BLaER1 treated with 17β-estradiol and CSF1 and Interleukin-3, amounts not matched to agents 10 nM and 100 nM (cell line): ENCODE measurements around the gene SSTR3.
A peak's percentile ranks its signal among the peaks of the same experiment; 100 is the strongest.

Experiments
- H3K27ac ChIP-seq, 11 experiments: shearing (Covaris generic); formaldehyde crosslinking; 2 replicates each; pipeline ENCODE4 v1.8.1; 2022
- H3K27me3 ChIP-seq, 11 experiments: shearing (Covaris generic); formaldehyde crosslinking; 2 replicates each; pipeline ENCODE4 v1.8.1; 2022
- H3K36me3 ChIP-seq, 11 experiments: shearing (Covaris generic); formaldehyde crosslinking; 2 replicates each; pipeline ENCODE4 v1.8.1; 2022
- H3K4me1 ChIP-seq, 10 experiments: shearing (Covaris generic); formaldehyde crosslinking; 2 replicates each; pipeline ENCODE4 v1.8.1; 2022
- H3K4me2 ChIP-seq, 11 experiments: shearing (Covaris generic); formaldehyde crosslinking; 2 replicates each; pipeline ENCODE4 v1.8.1; 2022
- H3K4me3 ChIP-seq, 10 experiments: shearing (Covaris generic); formaldehyde crosslinking; 2 replicates each; pipeline ENCODE4 v1.8.1; 2022
- H3K9ac ChIP-seq, 11 experiments: shearing (Covaris generic); formaldehyde crosslinking; 2 replicates each; pipeline ENCODE4 v1.8.1; 2022
- H3K9me3 ChIP-seq, 11 experiments: shearing (Covaris generic); formaldehyde crosslinking; replicated peaks in 1 of 11; 2 replicates each; pipeline ENCODE4 v1.8.1; 2022
- H4K20me1 ChIP-seq, 11 experiments: shearing (Covaris generic); formaldehyde crosslinking; 2 replicates each; pipeline ENCODE4 v1.8.1; 2022
- Cebpa-rat ChIP-seq, 11 experiments: shearing (Covaris generic); IDR thresholded peaks; 2 replicates each; pipeline ENCODE4 v1.8.1; 2022

Gene SSTR3

GRCh38 chr22:37185646-37186227, 26.5 kb downstream of the SSTR3 start:
- Histone ChIP-seq H3K27ac (no peak overlapping the region), H3K36me3 (no peaks in the 10 kb centered on the region), H4K20me1 (no peaks in the 10 kb centered on the region; a peak in 1 of 22 replicates), H3K4me3 (no peak overlapping the region), H3K27me3 (no peaks in the 10 kb centered on the region), H3K4me1 (peaks cover 32 to 76% (median 63%) of the 10 kb centered on the region in 10 experiments), H3K9ac (no peak overlapping the region), H3K4me2 (peak overlapping the region in 8 of 11 experiments; percentile 68 to 92 (median 88); a peak in 15 of 22 replicates), H3K9me3 (no peaks in the 10 kb centered on the region)
- TF ChIP-seq Cebpa-rat (IDR thresholded peaks at IDR 0.05), result no peak

GRCh38 chr22:37184816-37185541, 27.3 kb downstream of the SSTR3 start:
- no peaks in the 10 kb centered on the region for H3K9me3 ChIP-seq
- H3K36me3 ChIP-seq, result no peaks in the 10 kb centered on the region
- H3K27me3 ChIP-seq, result no peaks in the 10 kb centered on the region
- no peaks in the 10 kb centered on the region; a peak in 1 of 22 replicates for H4K20me1 ChIP-seq
- H3K9ac ChIP-seq, result no peak overlapping the region
- H3K4me1 ChIP-seq, result peaks cover 37 to 84% (median 71%) of the 10 kb centered on the region in 10 experiments
- no peak overlapping the region for H3K4me3 ChIP-seq
- peak overlapping the region in 9 of 11 experiments; percentile 5 to 90 (median 59); a peak in 14 of 22 replicates for H3K4me2 ChIP-seq
- TF ChIP-seq Cebpa-rat (IDR thresholded peaks at IDR 0.05), result no peak
- H3K27ac ChIP-seq, result no peak overlapping the region

GRCh38 chr22:37184380-37184755, 27.9 kb downstream of the SSTR3 start:
- Histone ChIP-seq H3K9ac (no peak overlapping the region; a peak in 1 of 22 replicates), H4K20me1 (no peaks in the 10 kb centered on the region; a peak in 1 of 22 replicates), H3K27me3 (no peaks in the 10 kb centered on the region), H3K36me3 (no peaks in the 10 kb centered on the region), H3K4me3 (no peak overlapping the region), H3K27ac (no peak overlapping the region), H3K4me1 (peaks cover 38 to 88% (median 76%) of the 10 kb centered on the region in 10 experiments), H3K4me2 (peak overlapping the region in 8 of 11 experiments; percentile 36 to 66 (median 50); a peak in 16 of 22 replicates), H3K9me3 (no peaks in the 10 kb centered on the region)
- no peak for TF ChIP-seq Cebpa-rat (IDR thresholded peaks at IDR 0.05)

- Histone ChIP-seq H3K27ac (peak overlapping the region in 2 of 11 experiments; percentile 4 to 38; a peak in 2 of 22 replicates), H3K4me1 (peaks cover 35 to 88% (median 76%) of the 10 kb centered on the region in 10 experiments), H3K36me3 (no peaks in the 10 kb centered on the region), H4K20me1 (no peaks in the 10 kb centered on the region; a peak in 1 of 22 replicates), H3K27me3 (no peaks in the 10 kb centered on the region), H3K9me3 (no peaks in the 10 kb centered on the region), H3K9ac (peak overlapping the region in 4 of 11 experiments; percentile 2 to 32 (median 18); a peak in 3 of 22 replicates), H3K4me3 (no peak overlapping the region), H3K4me2 (peak overlapping the region in 8 of 11 experiments; percentile 36 to 66 (median 50); a peak in 17 of 22 replicates)
- no peak for TF ChIP-seq Cebpa-rat (IDR thresholded peaks at IDR 0.05)
Measured at GRCh38 chr22:37183432-37184379, 28.6 kb downstream of the SSTR3 start.

GRCh38 chr22:37182949-37183245, 29.4 kb downstream of the SSTR3 start:
- Histone ChIP-seq H3K9me3 (no peaks in the 10 kb centered on the region), H3K4me3 (no peak overlapping the region), H3K27me3 (no peaks in the 10 kb centered on the region), H3K27ac (no peak overlapping the region), H3K36me3 (no peaks in the 10 kb centered on the region), H4K20me1 (no peaks in the 10 kb centered on the region; a peak in 1 of 22 replicates), H3K9ac (peak overlapping the region in 1 of 11 experiments; percentile 11; a peak in 1 of 22 replicates), H3K4me2 (peak overlapping the region in 2 of 11 experiments; percentile 42 to 59; a peak in 1 of 22 replicates), H3K4me1 (peaks cover 35 to 88% (median 76%) of the 10 kb centered on the region in 10 experiments)
- no peak for TF ChIP-seq Cebpa-rat (IDR thresholded peaks at IDR 0.05)

- H3K4me1 ChIP-seq, result peaks cover 35 to 88% (median 76%) of the 10 kb centered on the region in 10 experiments
- H3K9ac ChIP-seq, result no peak overlapping the region
- no peaks in the 10 kb centered on the region for H3K27me3 ChIP-seq
- TF ChIP-seq Cebpa-rat (IDR thresholded peaks at IDR 0.05), result no peak
- no peak overlapping the region for H3K27ac ChIP-seq
- H3K9me3 ChIP-seq, result no peaks in the 10 kb centered on the region
- no peak overlapping the region for H3K4me3 ChIP-seq
- no peak overlapping the region for H3K4me2 ChIP-seq
- H4K20me1 ChIP-seq, result no peaks in the 10 kb centered on the region; a peak in 1 of 22 replicates
- no peaks in the 10 kb centered on the region for H3K36me3 ChIP-seq
Measured at GRCh38 chr22:37182101-37182948, 30.0 kb downstream of the SSTR3 start.

GRCh38 chr22:37181681-37182080, 30.6 kb downstream of the SSTR3 start:
- Histone ChIP-seq H3K4me1 (peaks cover 35 to 88% (median 76%) of the 10 kb centered on the region in 10 experiments), H3K9me3 (no peaks in the 10 kb centered on the region), H3K9ac (no peak overlapping the region), H3K36me3 (no peaks in the 10 kb centered on the region), H3K4me2 (no peak overlapping the region), H3K4me3 (no peak overlapping the region), H4K20me1 (no peaks in the 10 kb centered on the region; a peak in 1 of 22 replicates), H3K27ac (no peak overlapping the region), H3K27me3 (no peaks in the 10 kb centered on the region)
- TF ChIP-seq Cebpa-rat (IDR thresholded peaks at IDR 0.05), result no peak
